Measurements from ENCODE around the gene CCM2. TPM values are rescaled to one million over a fixed set of nuclear protein-coding genes. Genes with fewer than 3 reads are reported as not detected.

The CCM2 gene
- total RNA-seq, 2 donors from 2014 or later = 30.0 to 83.6 TPM

DNA sequence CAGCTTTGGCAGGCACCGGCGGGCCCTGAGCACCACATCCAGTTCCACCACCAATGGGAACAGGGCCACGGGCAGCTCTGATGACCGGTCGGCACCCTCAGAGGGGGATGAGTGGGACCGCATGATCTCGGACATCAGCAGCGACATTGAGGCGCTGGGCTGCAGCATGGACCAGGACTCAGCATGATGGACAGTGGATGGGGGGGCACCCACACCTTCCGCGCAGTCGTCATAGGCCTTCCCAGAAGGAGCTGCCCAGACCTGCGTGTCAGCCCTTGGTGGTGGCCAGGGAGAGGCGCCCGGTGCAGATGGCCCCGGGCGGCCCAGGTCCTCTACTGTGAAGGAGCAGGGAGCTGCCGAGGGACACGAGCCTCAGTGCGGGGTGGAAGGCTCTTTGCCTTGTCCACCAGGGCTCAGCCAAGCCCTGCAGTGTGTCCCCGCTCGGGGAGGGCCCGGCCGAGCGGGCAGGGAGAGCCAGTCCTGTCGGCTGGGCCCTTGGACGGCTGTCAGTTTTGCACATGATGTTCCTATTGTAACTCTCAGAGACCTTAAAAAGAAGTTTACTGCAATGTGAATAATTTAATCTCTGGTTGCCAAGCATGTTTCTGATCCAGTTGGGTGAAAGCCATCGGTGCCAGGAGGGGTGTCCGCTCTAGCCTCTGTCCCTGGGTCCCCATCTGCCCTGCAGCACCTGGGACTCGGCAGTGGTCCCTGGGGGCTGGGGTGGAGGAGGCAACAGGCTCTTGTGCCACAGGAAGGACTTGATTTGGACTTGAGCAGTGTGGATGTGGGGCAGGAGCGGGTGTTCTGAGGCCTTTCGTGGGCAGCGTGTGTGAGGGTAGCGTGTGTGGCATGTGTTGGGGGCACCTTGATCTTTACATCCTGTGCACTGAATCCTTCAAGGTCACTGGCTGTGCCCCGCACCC lies 76.1 kb downstream of the CCM2 start:
- intact Hi-C loops (cut with DNase I) = no loop called here
- WGBS = 89% methylated on average over 33 of the region's 35 CpGs
- no peak for DNase-seq (ENCODE audit: low spot score)
- Histone ChIP-seq H3K27ac (no peak overlapping the region), H3K9me3 (no peaks in the 10 kb centered on the region), H3K36me3 (peaks cover 0 to 3% of the 10 kb centered on the region in 2 donors), H3K4me1 (replicated peaks) (no peaks in the 10 kb centered on the region), H3K4me3 (no peak overlapping the region), H3K27me3 (replicated peaks; ENCODE audit: insufficient read depth) (no peaks in the 10 kb centered on the region)
- TF ChIP-seq, protein P1, sequence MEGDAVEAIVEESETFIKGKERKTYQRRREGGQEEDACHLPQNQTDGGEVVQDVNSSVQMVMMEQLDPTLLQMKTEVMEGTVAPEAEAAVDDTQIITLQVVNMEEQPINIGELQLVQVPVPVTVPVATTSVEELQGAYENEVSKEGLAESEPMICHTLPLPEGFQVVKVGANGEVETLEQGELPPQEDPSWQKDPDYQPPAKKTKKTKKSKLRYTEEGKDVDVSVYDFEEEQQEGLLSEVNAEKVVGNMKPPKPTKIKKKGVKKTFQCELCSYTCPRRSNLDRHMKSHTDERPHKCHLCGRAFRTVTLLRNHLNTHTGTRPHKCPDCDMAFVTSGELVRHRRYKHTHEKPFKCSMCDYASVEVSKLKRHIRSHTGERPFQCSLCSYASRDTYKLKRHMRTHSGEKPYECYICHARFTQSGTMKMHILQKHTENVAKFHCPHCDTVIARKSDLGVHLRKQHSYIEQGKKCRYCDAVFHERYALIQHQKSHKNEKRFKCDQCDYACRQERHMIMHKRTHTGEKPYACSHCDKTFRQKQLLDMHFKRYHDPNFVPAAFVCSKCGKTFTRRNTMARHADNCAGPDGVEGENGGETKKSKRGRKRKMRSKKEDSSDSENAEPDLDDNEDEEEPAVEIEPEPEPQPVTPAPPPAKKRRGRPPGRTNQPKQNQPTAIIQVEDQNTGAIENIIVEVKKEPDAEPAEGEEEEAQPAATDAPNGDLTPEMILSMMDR (IDR thresholded peaks at IDR 0.05) = no peak
- no peak for TF ChIP-seq POLR2A (IDR thresholded peaks at IDR 0.05)
- TF ChIP-seq POLR2AphosphoS5 (IDR thresholded peaks at IDR 0.05) = no peak

DNA sequence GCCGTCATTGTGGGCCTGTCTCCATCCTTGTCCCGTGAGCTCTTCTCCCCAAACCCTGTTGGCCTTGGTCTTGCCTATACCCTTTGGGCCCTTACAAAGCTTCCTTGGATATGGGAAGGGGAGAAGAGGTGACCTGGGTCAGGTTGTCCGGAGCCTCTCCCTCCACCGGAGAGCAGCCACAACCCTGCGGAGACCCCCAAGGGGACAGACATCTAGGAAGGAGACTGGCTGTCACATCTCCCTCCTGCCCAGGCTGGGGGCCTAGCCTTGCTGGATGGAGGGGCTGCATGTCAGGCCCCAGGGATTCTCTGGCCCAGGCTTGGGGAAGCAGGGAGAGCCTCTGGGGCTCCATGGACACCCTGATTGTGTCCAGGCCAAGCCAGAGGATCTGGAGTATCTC lies 76.9 kb downstream of the CCM2 start:
- Histone ChIP-seq H3K27me3 (replicated peaks; ENCODE audit: insufficient read depth) (no peaks in the 10 kb centered on the region), H3K9me3 (no peaks in the 10 kb centered on the region), H3K4me1 (replicated peaks) (no peaks in the 10 kb centered on the region), H3K4me3 (no peak overlapping the region), H3K27ac (no peak overlapping the region), H3K36me3 (peaks cover 0 to 3% of the 10 kb centered on the region in 2 donors)
- TF ChIP-seq POLR2A (IDR thresholded peaks at IDR 0.05) = no peak
- TF ChIP-seq POLR2AphosphoS5 (IDR thresholded peaks at IDR 0.05) = no peak
- TF ChIP-seq, protein P1 (IDR thresholded peaks at IDR 0.05) = no peak
- WGBS = 88% methylated on average over 5 of the region's 5 CpGs
- intact Hi-C loops (cut with DNase I) = no loop called here
- DNase-seq (ENCODE audit: low spot score) = no peak

DNA sequence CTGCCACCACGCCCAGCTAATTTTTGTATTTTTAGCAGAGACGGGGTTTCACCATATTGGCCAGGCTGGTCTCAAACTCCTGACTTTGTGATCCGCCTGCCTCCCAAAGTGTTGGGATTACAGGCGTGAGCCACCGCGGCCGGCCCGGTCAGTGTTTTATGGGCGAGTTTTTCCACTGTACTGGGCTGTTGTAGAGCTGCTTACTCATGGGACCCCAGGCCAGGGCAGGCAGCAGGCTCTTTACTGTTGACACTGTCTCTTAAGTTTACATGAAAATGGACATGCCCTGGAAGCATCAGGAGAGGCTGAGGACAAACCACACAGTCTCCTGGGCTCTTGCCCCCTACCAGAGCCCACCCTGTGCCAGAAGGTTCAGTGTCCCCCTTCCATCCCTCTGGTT lies 77.6 kb downstream of the CCM2 start:
- TF ChIP-seq POLR2A (IDR thresholded peaks at IDR 0.05) (no peak), POLR2AphosphoS5 (IDR thresholded peaks at IDR 0.05) (no peak)
- TF ChIP-seq, protein P1 (IDR thresholded peaks at IDR 0.05) = no peak
- Histone ChIP-seq H3K27ac (no peak overlapping the region), H3K27me3 (replicated peaks; ENCODE audit: insufficient read depth) (no peaks in the 10 kb centered on the region), H3K4me3 (no peak overlapping the region), H3K9me3 (no peaks in the 10 kb centered on the region), H3K4me1 (replicated peaks) (no peaks in the 10 kb centered on the region), H3K36me3 (peaks cover 0 to under 1% of the 10 kb centered on the region in 2 donors)
- DNase-seq (ENCODE audit: low spot score) = no peak
- intact Hi-C loops (cut with DNase I) = no loop called here
- WGBS = 83% methylated on average over 9 of the region's 9 CpGs

DNA sequence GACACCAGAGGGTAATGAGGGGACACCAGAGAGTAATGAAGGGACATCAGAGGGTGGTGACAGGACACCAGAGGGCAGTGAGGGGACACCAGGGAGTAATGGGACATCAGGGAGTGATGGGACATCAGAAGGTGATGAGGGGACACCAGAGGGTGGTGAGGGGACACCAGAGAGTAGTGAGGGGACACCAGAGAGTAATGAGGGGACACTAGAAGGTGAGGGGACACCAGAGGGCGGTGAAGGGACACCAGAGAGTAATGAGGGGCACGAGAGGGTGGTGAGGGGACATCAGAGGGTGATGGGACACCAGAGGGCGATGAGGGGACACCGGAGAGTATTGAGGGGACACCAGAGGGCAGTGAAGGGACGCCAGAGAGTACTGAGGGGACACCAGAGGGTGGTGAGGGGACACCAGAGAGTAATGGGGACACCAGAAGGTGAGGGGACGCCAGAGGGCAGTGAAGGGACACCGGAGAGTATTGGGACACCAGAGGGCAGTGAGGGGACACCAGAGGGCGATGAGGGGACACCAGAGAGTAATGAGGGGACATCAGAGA lies 78.2 kb downstream of the CCM2 start:
- DNase-seq (ENCODE audit: low spot score) = no peak
- Histone ChIP-seq H3K27ac (no peak overlapping the region), H3K4me3 (no peak overlapping the region), H3K9me3 (no peaks in the 10 kb centered on the region), H3K27me3 (replicated peaks; ENCODE audit: insufficient read depth) (no peaks in the 10 kb centered on the region), H3K4me1 (replicated peaks) (no peaks in the 10 kb centered on the region), H3K36me3 (no peaks in the 10 kb centered on the region)
- no peak for TF ChIP-seq POLR2AphosphoS5 (IDR thresholded peaks at IDR 0.05)
- TF ChIP-seq POLR2A (IDR thresholded peaks at IDR 0.05) = no peak
- intact Hi-C loops (cut with DNase I) = no loop called here
- 83% methylated on average over 8 of the region's 8 CpGs for WGBS

DNA sequence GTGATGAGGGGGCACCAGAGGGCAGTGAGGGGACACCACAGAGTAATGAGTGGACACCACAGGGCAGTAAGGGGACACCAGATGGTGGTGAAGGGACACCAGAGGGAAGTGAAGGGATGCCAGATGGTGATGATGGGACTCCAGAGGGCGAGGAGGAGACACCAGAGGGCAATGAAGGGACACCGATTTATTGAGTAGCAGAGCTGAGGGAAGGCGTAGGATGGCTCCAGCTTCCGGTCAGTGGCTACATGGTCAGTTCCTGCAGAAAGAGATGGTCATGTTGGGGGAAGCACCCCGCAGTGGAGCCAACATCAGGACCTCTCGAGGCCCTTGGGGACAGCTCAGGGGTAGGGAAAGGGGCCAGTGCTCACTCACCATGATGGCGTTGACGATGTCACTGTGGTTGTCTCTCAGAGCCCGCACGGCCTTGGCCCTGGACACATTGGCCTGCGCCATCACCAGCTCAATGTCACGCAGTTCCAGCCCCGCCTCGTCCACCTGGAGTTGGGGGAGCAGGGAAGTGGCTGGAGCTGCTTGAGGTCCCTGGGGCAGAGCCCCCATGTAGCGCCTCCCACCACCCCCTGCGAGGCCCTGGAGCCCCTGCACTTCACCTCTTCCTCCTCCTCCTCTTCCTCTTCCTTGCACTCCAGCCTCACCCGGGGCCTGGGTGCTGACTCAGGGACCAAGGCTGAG lies 80.4 kb downstream of the CCM2 start:
- intact Hi-C loops (cut with DNase I) = no loop called here
- Histone ChIP-seq H3K4me3 (no peak overlapping the region), H3K27ac (no peak overlapping the region), H3K4me1 (replicated peaks) (no peaks in the 10 kb centered on the region), H3K36me3 (no peaks in the 10 kb centered on the region), H3K9me3 (no peaks in the 10 kb centered on the region), H3K27me3 (replicated peaks; ENCODE audit: insufficient read depth) (no peaks in the 10 kb centered on the region)
- TF ChIP-seq POLR2A (IDR thresholded peaks at IDR 0.05) (no peak), POLR2AphosphoS5 (IDR thresholded peaks at IDR 0.05) (no peak)
- TF ChIP-seq, protein P1 (IDR thresholded peaks at IDR 0.05) = no peak
- no peak for DNase-seq (ENCODE audit: low spot score)
- 96% methylated on average over 15 of the region's 17 CpGs for WGBS

All from prostate gland (tissue), 2 donors.